Neuron (in vitro differentiated cells): ENCODE measurements around the gene UGT1A5.

ENCODE experiments used
- H2AFZ ChIP-seq: one replicate; pipeline ENCODE4 v1.6.1; 2013; ENCODE audit warnings: low read depth, mild to moderate bottlenecking, inconsistent platforms, low read length, moderate library complexity
- H3K27me3 ChIP-seq: one replicate; pipeline ENCODE4 v1.6.1; 2013; ENCODE audit warnings: low read length; ENCODE audit not compliant: insufficient read depth
- H3K36me3 ChIP-seq: one replicate; pipeline ENCODE4 v1.6.1; 2013; ENCODE audit warnings: low read length; ENCODE audit not compliant: insufficient read depth
- H3K4me1 ChIP-seq: one replicate; pipeline ENCODE4 v1.6.1; 2013; ENCODE audit warnings: low read length; ENCODE audit not compliant: insufficient read depth
- H3K4me3 ChIP-seq: 2 replicates; pipeline ENCODE4 v1.5.1; 2013; ENCODE audit warnings: mild to moderate bottlenecking, low read length, moderate library complexity
- H3K9me3 ChIP-seq: one replicate; pipeline ENCODE4 v1.6.1; 2013; ENCODE audit warnings: low read length

UGT1A5 gene

GRCh38 chr2:233712611-233713261, at the start of gene UGT1A5:
TSS of gene UGT1A5 (plus strand) at chr2:233712907. CDS start at chr2:233712992, 85 bp downstream.
- Histone ChIP-seq H3K36me3 (no peaks in the 10 kb centered on the region), H3K27me3 (no peaks in the 10 kb centered on the region), H3K4me3 (no peak within 1 kb of the TSS), H3K4me1 (peaks cover 5% of the 10 kb centered on the region), H3K9me3 (no peaks in the 10 kb centered on the region), H2AFZ (no peak within 1 kb of the TSS)

- no peaks in the 10 kb centered on the region for H3K36me3 ChIP-seq
- H3K27me3 ChIP-seq, result no peaks in the 10 kb centered on the region
- H3K4me3 ChIP-seq, result no peak overlapping the region
- H3K9me3 ChIP-seq, result no peaks in the 10 kb centered on the region
- H2AFZ ChIP-seq, result no peak overlapping the region
- H3K4me1 ChIP-seq, result no peaks in the 10 kb centered on the region
Observed at GRCh38 chr2:233663911-233664310, 48.8 kb upstream of the UGT1A5 start.

- Histone ChIP-seq H3K36me3 (no peaks in the 10 kb centered on the region), H3K4me3 (no peak overlapping the region), H2AFZ (no peak overlapping the region), H3K27me3 (no peaks in the 10 kb centered on the region), H3K4me1 (no peaks in the 10 kb centered on the region), H3K9me3 (peaks cover 2% of the 10 kb centered on the region)
Observed at GRCh38 chr2:233668605-233669260, 44.0 kb upstream of the UGT1A5 start.

GRCh38 chr2:233671290-233672161, 41.2 kb upstream of the UGT1A5 start, which contains the start of gene UGT1A9:
TSS of gene UGT1A9 (plus strand) at chr2:233671898. CDS start at chr2:233671935, 37 bp downstream.
- H3K4me1 ChIP-seq, result no peaks in the 10 kb centered on the region
- H2AFZ ChIP-seq, result no peak within 1 kb of the TSS
- H3K36me3 ChIP-seq, result no peaks in the 10 kb centered on the region
- no peak within 1 kb of the TSS for H3K4me3 ChIP-seq
- no peaks in the 10 kb centered on the region for H3K27me3 ChIP-seq
- peaks cover 2% of the 10 kb centered on the region for H3K9me3 ChIP-seq

GRCh38 chr2:233672886-233673285, 39.8 kb upstream of the UGT1A5 start:
- H3K27me3 ChIP-seq, result no peaks in the 10 kb centered on the region
- no peak overlapping the region for H3K4me3 ChIP-seq
- no peaks in the 10 kb centered on the region for H3K4me1 ChIP-seq
- peaks cover 2% of the 10 kb centered on the region for H3K9me3 ChIP-seq
- H2AFZ ChIP-seq, result no peak overlapping the region
- H3K36me3 ChIP-seq, result no peaks in the 10 kb centered on the region

- Histone ChIP-seq H3K4me3 (no peak overlapping the region), H3K9me3 (peaks cover 2% of the 10 kb centered on the region), H2AFZ (no peak overlapping the region), H3K4me1 (no peaks in the 10 kb centered on the region), H3K27me3 (no peaks in the 10 kb centered on the region), H3K36me3 (no peaks in the 10 kb centered on the region)
Observed at GRCh38 chr2:233673896-233674295, 38.8 kb upstream of the UGT1A5 start.

GRCh38 chr2:233674314-233674713, 38.4 kb upstream of the UGT1A5 start:
- H2AFZ ChIP-seq, result no peak overlapping the region
- no peaks in the 10 kb centered on the region for H3K27me3 ChIP-seq
- H3K9me3 ChIP-seq, result peaks cover 2% of the 10 kb centered on the region
- H3K4me3 ChIP-seq, result no peak overlapping the region
- H3K36me3 ChIP-seq, result no peaks in the 10 kb centered on the region
- no peaks in the 10 kb centered on the region for H3K4me1 ChIP-seq

- Histone ChIP-seq H3K27me3 (no peaks in the 10 kb centered on the region), H3K36me3 (no peaks in the 10 kb centered on the region), H3K4me3 (no peak overlapping the region), H3K9me3 (peaks cover 2% of the 10 kb centered on the region), H3K4me1 (no peaks in the 10 kb centered on the region), H2AFZ (no peak overlapping the region)
Observed at GRCh38 chr2:233674995-233675394, 37.7 kb upstream of the UGT1A5 start.

- Histone ChIP-seq H2AFZ (no peak overlapping the region), H3K4me3 (no peak overlapping the region), H3K27me3 (no peaks in the 10 kb centered on the region), H3K9me3 (peaks cover 2% of the 10 kb centered on the region), H3K4me1 (no peaks in the 10 kb centered on the region), H3K36me3 (no peaks in the 10 kb centered on the region)
Observed at GRCh38 chr2:233676046-233676445, 36.7 kb upstream of the UGT1A5 start.

- H3K9me3 ChIP-seq, result no peaks in the 10 kb centered on the region
- no peaks in the 10 kb centered on the region for H3K36me3 ChIP-seq
- no peaks in the 10 kb centered on the region for H3K27me3 ChIP-seq
- H2AFZ ChIP-seq, result peak overlapping the region; percentile 48
- H3K4me3 ChIP-seq, result no peak overlapping the region
- H3K4me1 ChIP-seq, result no peaks in the 10 kb centered on the region
Observed at GRCh38 chr2:233679196-233679595, 33.5 kb upstream of the UGT1A5 start.

GRCh38 chr2:233680361-233681045, 32.2 kb upstream of the UGT1A5 start:
- Histone ChIP-seq H3K9me3 (no peaks in the 10 kb centered on the region), H3K4me1 (no peaks in the 10 kb centered on the region), H2AFZ (no peak overlapping the region), H3K4me3 (no peak overlapping the region), H3K27me3 (no peaks in the 10 kb centered on the region), H3K36me3 (no peaks in the 10 kb centered on the region)

- Histone ChIP-seq H2AFZ (no peak within 1 kb of the TSS), H3K36me3 (no peaks in the 10 kb centered on the region), H3K27me3 (no peaks in the 10 kb centered on the region), H3K4me1 (no peaks in the 10 kb centered on the region), H3K4me3 (no peak within 1 kb of the TSS), H3K9me3 (no peaks in the 10 kb centered on the region)
Observed at GRCh38 chr2:233681521-233682099, 31.1 kb upstream of the UGT1A5 start, which contains the start of gene UGT1A7. TSS of gene UGT1A7 (plus strand) at chr2:233681901. CDS start at chr2:233681938, 37 bp downstream.
